C4-2B (cell line): Measurements from ENCODE around the gene ERC2.

Experiments used
- H3K27ac ChIP-seq: fragments of 450-650 bp; 2 replicates; pipeline ENCODE4 v1.5.1; 2017
- ZFX ChIP-seq: fragments of 450-650 bp; IDR thresholded peaks from 2 replicates; pipeline ENCODE4 v1.6.1; 2017
- TF ChIP-seq, protein P1 (sequence below): fragments of 450-650 bp; conservative IDR thresholded peaks from 2 replicates; pipeline ENCODE4 v1.5.1; 2017; ENCODE audit warnings: mild to moderate bottlenecking

ERC2 gene

DNA sequence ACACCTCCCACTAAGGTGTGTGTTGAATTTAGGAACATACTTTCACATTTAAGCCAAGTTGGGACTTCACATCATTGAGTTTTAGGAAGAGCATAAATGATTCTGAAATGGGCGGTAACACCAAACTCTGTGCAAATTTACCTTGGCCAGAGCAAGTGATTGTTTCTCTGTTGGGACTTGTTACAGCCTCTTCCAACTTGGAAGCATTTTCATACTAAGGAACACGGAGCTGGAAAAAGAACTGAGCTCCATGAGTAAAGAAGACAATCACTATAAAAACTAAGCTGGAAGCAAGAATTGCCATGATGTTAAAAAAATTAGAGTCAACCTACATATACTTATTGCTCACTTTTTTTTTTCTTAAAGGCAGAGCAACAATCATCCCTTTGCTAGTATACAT is 371.3 kb downstream of the ERC2 start:
- no peak overlapping the region for H3K27ac ChIP-seq
- no peak for TF ChIP-seq ZFX
- TF ChIP-seq, protein P1, sequence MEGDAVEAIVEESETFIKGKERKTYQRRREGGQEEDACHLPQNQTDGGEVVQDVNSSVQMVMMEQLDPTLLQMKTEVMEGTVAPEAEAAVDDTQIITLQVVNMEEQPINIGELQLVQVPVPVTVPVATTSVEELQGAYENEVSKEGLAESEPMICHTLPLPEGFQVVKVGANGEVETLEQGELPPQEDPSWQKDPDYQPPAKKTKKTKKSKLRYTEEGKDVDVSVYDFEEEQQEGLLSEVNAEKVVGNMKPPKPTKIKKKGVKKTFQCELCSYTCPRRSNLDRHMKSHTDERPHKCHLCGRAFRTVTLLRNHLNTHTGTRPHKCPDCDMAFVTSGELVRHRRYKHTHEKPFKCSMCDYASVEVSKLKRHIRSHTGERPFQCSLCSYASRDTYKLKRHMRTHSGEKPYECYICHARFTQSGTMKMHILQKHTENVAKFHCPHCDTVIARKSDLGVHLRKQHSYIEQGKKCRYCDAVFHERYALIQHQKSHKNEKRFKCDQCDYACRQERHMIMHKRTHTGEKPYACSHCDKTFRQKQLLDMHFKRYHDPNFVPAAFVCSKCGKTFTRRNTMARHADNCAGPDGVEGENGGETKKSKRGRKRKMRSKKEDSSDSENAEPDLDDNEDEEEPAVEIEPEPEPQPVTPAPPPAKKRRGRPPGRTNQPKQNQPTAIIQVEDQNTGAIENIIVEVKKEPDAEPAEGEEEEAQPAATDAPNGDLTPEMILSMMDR, result no peak

DNA sequence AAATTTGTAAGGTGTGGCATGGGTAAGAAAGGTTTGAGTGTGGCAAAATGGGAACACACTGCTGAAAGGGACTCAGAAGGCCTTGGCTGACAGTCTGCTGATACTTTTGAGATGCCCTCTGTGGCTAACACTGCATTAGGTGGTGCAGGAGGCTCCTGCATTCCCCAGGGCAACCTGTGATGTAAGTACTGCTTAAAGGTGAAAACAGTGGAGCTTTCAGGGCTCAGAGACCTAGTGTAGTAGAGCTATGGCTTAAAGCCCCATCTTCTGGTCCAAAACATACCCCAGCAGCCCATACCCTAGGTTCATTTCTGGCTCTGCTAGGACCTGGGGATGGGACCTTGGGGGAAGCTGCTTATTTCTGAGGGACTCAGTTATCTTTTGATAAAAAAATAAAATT is 374.1 kb downstream of the ERC2 start:
- H3K27ac ChIP-seq, result no peak overlapping the region
- TF ChIP-seq ZFX, result no peak
- TF ChIP-seq, protein P1, result no peak

DNA sequence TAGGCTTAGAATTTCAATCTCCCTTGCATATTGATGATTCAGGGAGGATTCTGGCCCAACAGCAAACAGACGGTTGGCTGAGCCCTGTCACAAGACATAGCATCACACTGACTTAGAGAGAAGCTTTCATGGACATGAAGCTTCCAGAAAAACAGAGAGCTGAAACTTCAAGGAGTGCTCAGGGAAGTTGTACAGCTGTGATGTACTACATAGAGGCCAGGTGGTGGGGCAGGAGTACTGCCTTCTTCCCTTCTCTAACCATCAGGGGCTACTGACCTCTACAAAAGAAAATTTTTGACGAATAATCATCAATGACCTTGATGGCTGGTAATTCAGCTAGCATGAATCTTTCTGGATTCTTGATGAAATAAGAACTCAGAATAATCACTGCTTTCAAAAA is 378.5 kb downstream of the ERC2 start:
- H3K27ac ChIP-seq, result no peak overlapping the region
- no peak for TF ChIP-seq ZFX
- TF ChIP-seq, protein P1, result no peak

DNA sequence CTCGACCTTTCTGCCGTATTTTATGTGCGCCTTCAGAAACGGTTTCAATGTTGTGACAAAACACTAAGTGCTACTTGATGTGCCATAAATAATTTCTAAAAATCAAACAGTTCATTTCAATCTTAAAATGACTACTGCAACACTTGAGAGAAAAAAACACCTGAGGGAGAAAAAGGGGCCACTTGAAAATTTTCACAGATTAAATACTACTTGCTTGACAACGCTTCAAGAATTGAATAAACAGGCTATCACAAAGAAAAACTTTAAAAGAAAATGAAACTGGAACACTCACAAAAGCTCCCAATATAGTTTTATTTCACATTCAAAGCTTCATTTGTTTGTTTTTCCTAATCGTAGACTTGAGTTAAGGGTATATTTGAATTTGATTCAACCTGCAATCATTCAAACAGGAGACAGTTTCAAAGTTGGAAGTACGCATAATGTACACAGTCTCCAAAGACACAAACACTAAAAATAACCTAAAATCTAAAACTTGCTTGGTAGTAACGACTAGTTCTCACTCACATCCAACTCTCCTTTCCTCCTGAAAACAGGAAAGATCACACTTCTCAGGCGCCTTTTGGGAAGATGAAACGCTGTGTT is 380.7 kb downstream of the ERC2 start:
- H3K27ac ChIP-seq, result no peak overlapping the region
- TF ChIP-seq, protein P1, result no peak
- TF ChIP-seq ZFX, result no peak

DNA sequence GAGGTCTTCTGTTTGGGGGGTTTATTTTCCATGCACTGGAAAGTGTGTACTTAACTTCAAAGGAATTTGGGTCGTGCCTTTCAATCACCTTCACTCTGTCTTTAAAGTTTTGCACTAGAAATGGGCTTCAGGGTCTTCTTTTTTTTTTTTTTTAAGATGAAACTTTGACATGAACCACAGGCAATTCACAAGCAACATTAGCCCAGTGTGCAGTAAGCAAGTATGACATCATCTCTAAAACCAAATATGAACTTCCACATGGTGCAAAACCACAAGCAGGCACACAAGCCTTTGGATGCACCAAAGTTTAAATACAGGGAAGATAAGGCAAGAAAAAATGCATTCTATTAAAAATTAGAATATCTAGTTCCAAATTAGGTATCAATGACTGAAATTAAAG is 381.9 kb downstream of the ERC2 start:
- no peak overlapping the region for H3K27ac ChIP-seq
- TF ChIP-seq ZFX, result no peak
- TF ChIP-seq, protein P1, result no peak

DNA sequence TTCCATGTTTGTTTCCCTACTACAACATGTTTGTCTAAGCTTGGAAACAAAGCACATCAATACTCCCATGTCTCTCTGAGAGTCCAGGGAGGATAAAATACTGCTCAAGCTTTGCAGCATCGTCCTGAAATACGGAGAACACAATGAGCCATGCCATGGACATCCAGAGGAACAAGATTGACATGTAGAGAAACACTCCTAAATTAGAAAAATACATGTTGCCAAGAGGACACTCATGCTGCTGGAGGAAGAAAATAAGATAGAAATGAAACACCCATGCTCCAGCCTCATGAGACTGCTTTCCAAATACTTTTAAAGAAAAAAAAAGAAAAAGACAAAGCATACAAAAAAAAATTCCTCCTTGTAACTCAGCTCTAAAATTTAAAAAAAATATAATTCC is 387.0 kb downstream of the ERC2 start:
- TF ChIP-seq ZFX, result no peak
- TF ChIP-seq, protein P1, result no peak
- H3K27ac ChIP-seq, result no peak overlapping the region

DNA sequence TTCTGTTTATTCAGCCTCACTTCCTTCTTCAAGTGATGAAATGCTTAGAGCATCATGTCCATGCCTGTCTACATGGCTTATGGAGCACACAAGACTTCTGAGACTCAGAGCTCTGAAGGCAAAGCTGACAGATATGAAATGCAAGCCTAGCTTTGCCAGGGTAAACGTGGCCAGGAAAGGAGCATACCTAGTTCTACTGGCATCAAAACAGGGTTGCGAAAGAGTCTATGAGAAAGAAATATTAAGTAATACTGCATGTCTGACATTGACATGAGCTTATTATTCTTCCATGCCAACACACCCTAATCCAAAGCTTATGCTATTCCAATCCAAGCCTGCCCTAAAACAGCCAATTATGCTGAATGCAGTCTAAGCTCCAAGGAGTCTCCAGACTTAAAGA is 391.5 kb downstream of the ERC2 start:
- TF ChIP-seq, protein P1, result no peak
- TF ChIP-seq ZFX, result no peak
- no peak overlapping the region for H3K27ac ChIP-seq
